Aorta (tissue), 5 donors: ENCODE measurements around the gene XPO1. TPM values are rescaled to one million over a fixed set of nuclear protein-coding genes. Genes with fewer than 3 reads are reported as not detected.

Experiments
- ATAC-seq: fragments of 200-7000 bp; cut with Tn5 transposase; one replicate; pipeline ENCODE4 v1.9.1; 2022; ENCODE audit warnings: moderate library complexity; ENCODE audit not compliant: low FRiP score
- DNase-seq, 2 donors: peaks; one replicate each; pipeline ENCODE4 v3.0.0-alpha.2; 2020
- H3K27ac ChIP-seq, 2 donors: one replicate each; pipeline ENCODE4 v1.5.1; 2013; ENCODE audit warnings: low read length in 2 of 2, mild to moderate bottlenecking in 2 of 2, moderate library complexity in 2 of 2, control low read depth in 1 of 2, inconsistent platforms in 1 of 2, low read depth in 1 of 2
- H3K27me3 ChIP-seq, 2 donors: one replicate each; pipeline ENCODE4 v1.6.1; 2013; ENCODE audit warnings: control low read depth in 1 of 2, low read length in 1 of 2, mild to moderate bottlenecking in 1 of 2, moderate library complexity in 1 of 2; ENCODE audit not compliant: insufficient read depth in 2 of 2, control insufficient read depth in 1 of 2
- H3K36me3 ChIP-seq, 2 donors: one replicate each; pipeline ENCODE4 v1.6.1; 2013; ENCODE audit warnings: control low read depth in 1 of 2, low read length in 1 of 2, mild to moderate bottlenecking in 1 of 2; ENCODE audit not compliant: insufficient read depth in 2 of 2, control insufficient read depth in 1 of 2
- H3K4me1 ChIP-seq, 2 donors: one replicate each; pipeline ENCODE4 v1.6.1; 2013; ENCODE audit warnings: low read length in 2 of 2, control low read depth in 1 of 2, mild to moderate bottlenecking in 1 of 2, moderate library complexity in 1 of 2; ENCODE audit not compliant: insufficient read depth in 2 of 2, control insufficient read depth in 1 of 2
- H3K4me3 ChIP-seq, 2 donors: one replicate each; pipeline ENCODE4 v1.5.1; 2013; ENCODE audit warnings: low read length in 2 of 2, control low read depth in 1 of 2, mild to moderate bottlenecking in 1 of 2
- H3K9me3 ChIP-seq: one replicate; pipeline ENCODE4 v1.6.1; 2013; ENCODE audit warnings: mild to moderate bottlenecking, low read length; ENCODE audit not compliant: control insufficient read depth
- WGBS, 2 donors: extraction: QIAGEN DNeasy Blood & Tissue Kit; methylation state at CpG; one replicate each; pipeline ENCODE4 v1.1.7; 2013; 5-methylcytosine and 5-hydroxymethylcytosine counted together
- intact Hi-C, 2 donors: fragments of 100-400 bp; cut with DNase I; formaldehyde crosslinking; loops; one replicate each; pipeline versions ENCODE4 v1.14.2 to v1.15.0; 2022
- polyA plus RNA-seq, 2 donors: library from polyadenylated mRNA; stranded (reverse); fragments of 200-250 nt; gene quantifications; one replicate each; pipeline ENCODE4 v1.2.3, GENCODE V29; 2013
- total RNA-seq, 2 donors: library from RNA; stranded (reverse); fragmentation: NEBNext Ultra II Directional; extraction: Animal tissue kit (Norgen Biotek cat#: 25700); gene quantifications; one replicate each; pipeline ENCODE4 v1.2.1, GENCODE V29; 2021
- donor health status: healthy with polysubstance abuse.
- donor health status: Bipolar disorder and iron deficiency.
- donor health status: DM: no; HTN: no; CAD: no.
- donor health status: DM: no; HTN: no; CAD: no.
- donor health status: DM: yes; HTN: yes; CAD: no.

The XPO1 gene
- total and polyA plus RNA-seq, 4 donors, result 20.8 to 115 (median 60.6) TPM

- H3K27me3 ChIP-seq, result no peaks in the 10 kb centered on the region
- intact Hi-C loops, result loop anchor here (5.0 to 10.0 kb wide), 6 partner anchors 157 to 347 kb away; partner anchors contain the start of genes CCT4 (in 2 of the 2) and FAM161A (in 2 of the 2)
- H3K27ac ChIP-seq, result peak overlapping the region; percentile 65 to 68
- ATAC-seq (no peak), DNase-seq (peak in 1 of 2 donors; percentile 85)
- no peaks in the 10 kb centered on the region for H3K36me3 ChIP-seq
- 1% methylated on average over 40 to 52 of the region's 52 CpGs for WGBS, 2 donors
- H3K4me3 ChIP-seq, result peak overlapping the region; percentile 95 to 99
- H3K9me3 ChIP-seq, result no peaks in the 10 kb centered on the region
- no peaks in the 10 kb centered on the region for H3K4me1 ChIP-seq
Measured at GRCh38 chr2:61537277-61537949, 743 bp downstream of the XPO1 start.

GRCh38 chr2:61536572-61537276 is 1.4 kb downstream of the XPO1 start:
- Histone ChIP-seq H3K27me3 (no peaks in the 10 kb centered on the region), H3K36me3 (no peaks in the 10 kb centered on the region), H3K9me3 (no peaks in the 10 kb centered on the region), H3K27ac (peak overlapping the region; percentile 29 to 68), H3K4me3 (peak overlapping the region; percentile 95 to 99), H3K4me1 (no peaks in the 10 kb centered on the region)
- peak; percentile 92 to 93 for DNase-seq
- peak; percentile 80 for ATAC-seq
- WGBS, 2 donors, result 0% methylated on average over 26 of the region's 26 CpGs
- intact Hi-C loops, result loop anchor here (5.0 to 10.0 kb wide), 6 partner anchors 158 to 348 kb away; partner anchors contain the start of genes CCT4 (in 2 of the 2) and FAM161A (in 2 of the 2)

- no peaks in the 10 kb centered on the region for H3K9me3 ChIP-seq
- no peaks in the 10 kb centered on the region for H3K36me3 ChIP-seq
- ATAC-seq (no peak), DNase-seq (no peak)
- intact Hi-C loops, result loop anchor here (5.0 to 10.0 kb wide), 6 partner anchors 159 to 349 kb away; partner anchors contain the start of genes CCT4 (in 2 of the 2) and FAM161A (in 2 of the 2)
- H3K27ac ChIP-seq, result peak overlapping the region in 1 of 2 donors; percentile 26
- WGBS, 2 donors, result 0 to 1% methylated on average over 9 of the region's 9 CpGs
- no peaks in the 10 kb centered on the region for H3K27me3 ChIP-seq
- no peaks in the 10 kb centered on the region for H3K4me1 ChIP-seq
- H3K4me3 ChIP-seq, result peak overlapping the region; percentile 95 to 99
Measured at GRCh38 chr2:61536180-61536571, 2.0 kb downstream of the XPO1 start.

DNA sequence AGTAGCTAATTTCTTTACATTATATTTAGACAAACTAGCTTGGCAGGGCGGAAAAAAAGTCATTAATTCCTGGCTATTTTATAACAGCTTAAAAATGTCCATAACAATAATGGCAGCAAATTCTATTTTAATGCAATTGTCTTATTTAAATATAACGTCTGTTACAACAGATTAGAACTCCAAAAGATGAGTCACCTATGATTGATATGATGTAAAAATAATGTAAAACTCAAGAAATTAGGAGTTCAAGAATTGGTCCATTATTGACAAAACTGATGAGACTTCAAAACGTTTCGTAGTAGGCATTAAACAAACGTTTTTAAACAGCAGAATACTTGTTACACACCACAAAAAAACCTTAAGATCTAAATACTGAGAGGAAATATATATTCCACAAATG is 2.7 kb downstream of the XPO1 start:
- ATAC-seq, result no peak
- WGBS, 2 donors, result 7 to 8% methylated on average over 5 of the region's 5 CpGs
- H3K27me3 ChIP-seq, result no peaks in the 10 kb centered on the region
- H3K9me3 ChIP-seq, result no peaks in the 10 kb centered on the region
- H3K36me3 ChIP-seq, result no peaks in the 10 kb centered on the region
- H3K4me1 ChIP-seq, result no peaks in the 10 kb centered on the region
- peak overlapping the region in 1 of 2 donors; percentile 18 for H3K4me3 ChIP-seq
- no peak for DNase-seq
- intact Hi-C loops, result loop anchor here (5.0 to 10.0 kb wide), 6 partner anchors 159 to 349 kb away; partner anchors contain the start of genes CCT4 (in 2 of the 2) and FAM161A (in 2 of the 2)
- no peak overlapping the region for H3K27ac ChIP-seq

- Histone ChIP-seq H3K4me3 (peak overlapping the region in 1 of 2 donors; percentile 18), H3K36me3 (no peaks in the 10 kb centered on the region), H3K4me1 (no peaks in the 10 kb centered on the region), H3K27ac (no peak overlapping the region), H3K9me3 (no peaks in the 10 kb centered on the region), H3K27me3 (no peaks in the 10 kb centered on the region)
- 17 to 23% methylated on average over 2 of the region's 2 CpGs for WGBS, 2 donors
- ATAC-seq (no peak), DNase-seq (no peak)
- intact Hi-C loops, result loop anchor here (5.0 to 10.0 kb wide), 6 partner anchors 160 to 350 kb away; partner anchors contain the start of genes CCT4 (in 2 of the 2) and FAM161A (in 2 of the 2)
Measured at GRCh38 chr2:61534926-61535325, 3.2 kb downstream of the XPO1 start.

DNA sequence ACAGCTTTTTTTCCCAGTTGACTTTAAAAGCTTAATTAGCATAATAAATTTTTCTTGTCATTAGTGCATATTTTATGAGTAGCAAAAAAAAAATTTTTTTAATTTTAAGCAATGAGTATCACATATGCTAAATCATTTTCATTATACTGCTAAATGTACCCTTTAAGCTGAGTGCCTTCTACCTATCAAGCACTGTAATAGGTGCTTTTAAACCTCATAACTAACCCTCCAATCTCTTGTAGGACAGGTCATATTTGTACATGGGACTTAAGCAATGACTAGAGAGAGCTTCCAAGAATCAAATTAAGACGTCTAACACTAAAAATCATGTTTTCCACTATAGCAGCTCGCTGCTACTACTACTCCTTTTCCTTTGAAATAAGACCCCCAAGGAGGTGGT is 7.4 kb downstream of the XPO1 start:
- intact Hi-C loops, result loop anchor here (10.0 kb wide), 4 partner anchors 164 to 354 kb away; partner anchors contain the start of genes CCT4 (in 2 of the 2) and FAM161A (in 1 of the 2)
- H3K27me3 ChIP-seq, result no peaks in the 10 kb centered on the region
- no peaks in the 10 kb centered on the region for H3K9me3 ChIP-seq
- H3K36me3 ChIP-seq, result no peaks in the 10 kb centered on the region
- H3K4me1 ChIP-seq, result peaks cover 0 to 4% of the 10 kb centered on the region in 2 donors
- WGBS, 2 donors, result 52 to 61% methylated on average over 2 of the region's 2 CpGs
- ATAC-seq (no peak), DNase-seq (no peak)
- H3K27ac ChIP-seq, result no peak overlapping the region
- H3K4me3 ChIP-seq, result no peak overlapping the region

GRCh38 chr2:61529944-61530735 is 8.0 kb downstream of the XPO1 start:
- ATAC-seq (no peak), DNase-seq (no peak)
- peaks cover 0 to 4% of the 10 kb centered on the region in 2 donors for H3K4me1 ChIP-seq
- no peak overlapping the region for H3K27ac ChIP-seq
- H3K4me3 ChIP-seq, result no peak overlapping the region
- WGBS, 2 donors, result 53 to 60% methylated on average over 3 of the region's 3 CpGs
- H3K27me3 ChIP-seq, result no peaks in the 10 kb centered on the region
- H3K36me3 ChIP-seq, result no peaks in the 10 kb centered on the region
- intact Hi-C loops, result loop anchor here (10.0 kb wide), 4 partner anchors 165 to 355 kb away; partner anchors contain the start of genes CCT4 (in 2 of the 2) and FAM161A (in 1 of the 2)
- H3K9me3 ChIP-seq, result no peaks in the 10 kb centered on the region

DNA sequence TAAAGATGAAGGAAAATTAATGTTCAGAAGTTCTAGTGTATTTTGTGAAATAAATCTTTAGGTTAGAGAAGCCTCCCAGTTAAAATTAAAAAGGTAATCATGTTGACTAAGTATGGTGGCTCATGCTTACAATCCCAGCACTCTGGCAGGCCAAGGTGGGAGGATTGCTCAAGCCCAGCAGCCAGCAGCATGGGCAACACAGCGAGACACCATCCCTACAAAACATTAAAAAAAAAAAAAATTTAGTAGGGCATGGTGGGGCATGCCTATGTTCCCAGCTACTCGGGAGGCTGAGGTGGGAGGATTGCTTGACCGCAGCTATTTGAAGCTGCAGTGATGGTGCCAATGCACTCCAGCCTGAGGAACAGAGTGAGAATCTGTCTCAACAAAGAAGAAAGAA is 17.9 kb downstream of the XPO1 start:
- H3K4me1 ChIP-seq, result no peaks in the 10 kb centered on the region
- 82 to 88% methylated on average over 3 of the region's 3 CpGs for WGBS, 2 donors
- no peaks in the 10 kb centered on the region for H3K27me3 ChIP-seq
- no peaks in the 10 kb centered on the region for H3K9me3 ChIP-seq
- intact Hi-C loops, result no loop called here
- ATAC-seq (no peak), DNase-seq (no peak)
- H3K4me3 ChIP-seq, result no peak overlapping the region
- H3K27ac ChIP-seq, result no peak overlapping the region
- H3K36me3 ChIP-seq, result peaks cover 2 to 4% of the 10 kb centered on the region in 2 donors
